Frontal cortex (tissue), 4 donors: ENCODE results near the gene EFR3B. TPM values are rescaled to one million over a fixed set of nuclear protein-coding genes. Genes with fewer than 3 reads are reported as not detected.

ENCODE experiments used
- DNase-seq, 2 donors: peaks; one replicate each; pipeline ENCODE4 v3.0.0; 2012; ENCODE audit warnings: low spot score in 2 of 2
- FAIRE-seq: peaks from 2 replicates; lab custom pipeline; 2012; peaks lifted over from hg19 to GRCh38; lab: Jason Lieb, UNC
- total RNA-seq: library from RNA; depleted of rRNA; stranded (reverse); fragments of >200 nt; gene quantifications from one replicate; pipeline ENCODE4 v1.2.3, GENCODE V29; 2014
- donor health status: control.
- donor health status: control.
- donor health status: control.

The EFR3B gene
- total RNA-seq, 1 donor from 2014 or later = 42.0 TPM

DNA sequence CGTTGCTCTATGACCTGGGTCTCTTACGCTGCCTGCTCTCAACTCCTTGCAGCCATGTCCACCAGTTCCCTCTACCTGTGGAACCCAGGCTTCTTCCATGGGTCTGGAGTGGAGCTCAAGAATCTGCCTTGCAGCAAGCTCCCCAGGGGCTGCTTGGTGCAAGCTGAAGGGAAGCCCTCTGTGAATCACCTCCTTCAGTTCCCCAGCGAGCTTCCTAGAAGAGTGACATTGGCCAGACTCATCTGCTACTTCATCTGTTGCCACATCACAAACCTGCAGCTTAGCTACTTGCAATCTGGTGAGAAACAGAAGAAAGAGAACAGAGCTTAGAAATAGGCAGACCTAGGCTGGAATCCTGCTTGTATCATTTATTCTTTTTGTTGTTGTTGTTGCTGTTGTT lies 9.8 kb upstream of the EFR3B start:
- FAIRE-seq (no peak), DNase-seq (no peak)

DNA sequence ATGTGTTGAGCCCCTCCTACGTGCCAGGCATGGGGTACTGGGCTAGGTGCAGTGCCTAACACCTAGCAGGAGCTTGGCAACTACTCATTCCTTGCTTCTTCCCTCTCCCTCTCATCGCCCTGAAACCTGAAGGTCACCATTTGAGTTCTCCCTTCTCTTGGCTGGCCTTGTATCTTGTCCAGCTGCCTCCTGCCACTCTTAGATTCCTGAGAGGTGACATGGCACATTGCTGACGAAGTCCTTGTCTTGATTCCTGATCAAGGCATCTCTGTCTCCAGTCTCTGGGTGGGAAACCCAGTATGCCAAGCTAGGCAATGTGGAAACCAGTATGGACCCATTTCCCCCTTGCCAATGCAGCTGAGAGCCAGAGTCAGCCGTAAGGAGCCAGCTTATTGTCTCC lies 9.0 kb upstream of the EFR3B start:
- DNase-seq (no peak), FAIRE-seq (no peak)

DNA sequence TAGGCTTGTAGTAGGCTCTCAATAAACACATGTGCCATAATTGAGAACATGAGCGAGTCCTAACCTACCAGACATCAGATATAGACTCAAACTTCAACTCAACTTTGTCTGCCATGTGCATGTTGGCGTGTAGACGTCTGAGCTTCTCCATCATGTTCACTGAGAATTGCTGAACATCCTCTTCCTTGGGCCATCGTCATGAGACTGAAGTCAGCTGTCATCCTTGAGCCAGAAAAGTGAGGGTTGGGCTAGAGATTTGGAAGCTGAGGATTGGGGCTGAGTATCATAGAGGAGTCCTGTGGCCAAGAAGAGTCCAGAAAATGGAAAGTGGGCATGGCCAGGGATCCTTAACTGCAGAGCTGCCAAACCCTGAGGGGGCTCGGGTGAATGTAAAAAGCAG lies 7.8 kb upstream of the EFR3B start:
- FAIRE-seq = no peak
- DNase-seq = no peak

DNA sequence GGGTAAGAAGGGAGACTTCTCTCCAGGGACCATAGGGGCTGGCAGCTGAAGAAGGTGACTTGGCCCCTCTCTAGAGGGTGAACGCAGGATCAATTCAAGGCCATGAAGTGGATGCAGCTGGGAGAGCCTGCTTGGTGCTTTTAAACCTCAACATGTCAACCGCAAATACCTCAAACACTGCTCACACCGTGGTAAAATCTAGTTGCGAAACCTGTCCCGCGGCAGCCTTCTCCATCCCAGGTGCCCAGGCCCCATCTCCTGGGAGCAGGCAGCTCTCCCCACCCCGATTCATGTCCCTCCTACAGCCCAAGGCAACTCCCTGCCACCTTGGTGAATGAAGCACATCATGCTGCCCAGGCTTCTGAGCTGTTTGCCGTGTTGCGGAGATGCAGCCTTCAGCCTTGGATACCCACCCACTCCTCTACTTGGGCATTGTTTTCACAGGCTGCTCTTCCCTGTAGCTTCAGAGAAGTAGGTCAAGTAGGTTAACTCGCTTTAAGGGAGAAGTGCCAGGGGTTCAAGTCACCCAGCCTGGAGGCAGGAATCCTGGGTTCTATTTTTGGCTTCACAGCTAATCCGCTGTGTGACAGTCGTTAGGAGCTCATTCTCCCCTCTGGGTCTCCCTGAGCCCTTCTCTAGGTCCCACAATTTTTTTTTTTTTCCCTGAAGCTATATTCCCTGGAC lies 6.2 kb upstream of the EFR3B start:
- no peak for DNase-seq
- no peak for FAIRE-seq

DNA sequence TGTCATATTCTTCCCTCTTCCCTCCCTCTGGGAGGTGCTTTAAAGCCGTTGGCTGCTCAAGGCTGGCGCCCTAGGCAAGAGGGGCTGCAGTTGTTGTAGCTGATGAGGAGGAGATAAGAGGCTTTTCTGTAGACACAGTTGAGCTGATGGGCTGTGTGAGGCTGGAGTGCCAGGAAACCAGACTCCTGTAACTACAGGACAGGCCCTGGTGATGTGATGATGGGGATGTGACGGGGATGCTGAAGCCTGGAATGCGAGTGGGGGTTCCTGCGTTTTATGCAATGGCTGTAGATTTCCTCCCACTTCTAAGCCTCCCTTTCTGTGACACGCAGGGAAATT lies 5.7 kb upstream of the EFR3B start:
- DNase-seq (no peak), FAIRE-seq (no peak)

DNA sequence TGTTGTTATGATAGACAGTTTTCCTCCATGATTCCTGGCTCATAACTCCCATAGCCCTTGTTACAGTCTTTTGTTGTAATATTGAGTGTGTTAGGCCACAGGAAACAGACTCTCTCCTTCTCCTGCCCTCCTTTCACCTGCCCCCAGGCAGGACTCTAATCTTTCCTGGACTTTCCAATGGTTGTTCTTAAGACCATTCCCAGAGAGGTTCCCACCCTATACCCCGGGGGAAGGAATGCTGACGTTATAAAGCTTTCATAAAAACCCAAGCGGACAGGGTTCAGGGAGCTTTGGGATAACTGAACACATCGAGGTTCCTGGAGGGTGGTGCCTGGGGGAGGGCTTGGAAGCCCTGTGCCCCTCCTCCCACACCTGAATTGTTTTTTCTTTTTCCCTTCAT lies 2.8 kb upstream of the EFR3B start:
- DNase-seq = no peak
- no peak for FAIRE-seq

DNA sequence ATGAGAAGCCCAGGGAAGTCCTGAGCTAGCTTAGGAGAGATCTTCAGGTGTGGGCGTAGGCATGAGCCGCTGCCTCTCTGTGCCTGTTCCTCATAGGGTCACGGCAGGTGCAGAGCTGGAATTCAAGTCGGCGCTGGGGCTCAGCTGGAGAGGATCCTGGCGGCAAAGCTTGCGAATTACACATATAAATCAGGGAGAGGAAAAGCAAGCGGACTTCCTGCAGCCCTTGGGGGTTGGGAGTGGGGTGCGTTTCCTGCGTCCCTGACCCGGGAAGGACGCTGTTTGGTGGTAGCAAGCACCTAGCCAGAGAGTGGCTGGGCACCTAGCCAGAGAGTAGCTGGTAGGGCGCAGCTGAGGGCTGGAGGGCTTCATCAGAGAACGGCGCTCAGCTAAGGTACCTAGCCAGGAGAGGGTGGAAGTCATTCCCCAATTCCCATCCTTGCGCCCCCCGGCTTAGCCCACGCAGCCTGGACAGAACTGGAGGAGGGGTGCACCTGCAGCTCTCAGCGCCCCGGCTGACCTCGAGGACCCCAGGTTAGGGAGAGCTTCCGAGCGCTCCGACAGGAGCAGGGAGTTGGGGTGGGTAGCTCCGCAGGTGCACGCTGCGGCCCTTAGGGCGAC lies 459 bp upstream of the EFR3B start:
- DNase-seq (peak; percentile 31 to 43), FAIRE-seq (no peak)

DNA sequence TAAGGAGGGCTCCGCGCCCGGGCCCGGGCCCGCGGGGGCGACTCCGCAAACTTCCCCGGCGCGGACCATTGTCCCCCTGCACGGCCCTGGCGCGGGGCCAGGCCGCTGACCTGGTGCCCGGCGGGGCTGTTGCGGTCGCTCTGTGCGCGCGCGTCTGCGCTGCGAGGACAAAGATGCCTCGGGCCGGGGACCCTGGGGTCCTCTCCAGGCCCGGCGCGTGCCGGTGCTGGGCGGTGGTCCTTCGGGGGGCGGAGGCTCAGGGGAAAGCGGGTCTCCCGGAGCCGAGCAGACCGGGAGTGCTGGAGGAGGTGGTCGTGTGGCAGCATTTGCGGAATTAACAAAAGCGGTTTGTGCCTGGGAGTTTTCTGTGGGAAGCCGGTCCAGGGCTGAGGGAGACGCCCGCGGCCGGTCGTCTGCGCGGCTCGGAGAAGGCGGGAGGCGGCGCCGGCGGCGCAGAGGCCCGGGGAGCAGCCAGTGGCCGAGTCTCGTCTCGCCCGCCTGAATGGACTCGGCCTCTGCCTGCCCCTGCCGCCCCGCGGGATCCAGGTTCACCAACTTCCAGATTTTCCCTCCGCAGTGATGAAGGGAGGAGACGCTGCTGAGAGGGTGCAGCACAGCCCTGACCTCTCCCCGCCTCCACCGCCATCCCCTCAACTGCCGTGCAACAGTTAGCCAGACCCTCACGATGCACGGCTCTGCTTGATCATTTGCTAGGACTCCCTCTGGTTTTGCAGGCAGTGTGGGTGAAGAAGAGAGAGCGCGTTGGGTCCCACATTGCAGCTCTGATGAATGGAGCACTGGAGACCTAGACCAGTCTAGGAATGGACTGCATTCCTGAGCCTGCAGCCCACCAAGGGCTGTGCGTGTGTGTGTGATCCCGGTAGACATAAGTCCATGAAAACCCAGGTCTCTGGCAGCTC lies 705 bp downstream of the EFR3B start:
- DNase-seq (peak; percentile 42 to 51), FAIRE-seq (no peak)

DNA sequence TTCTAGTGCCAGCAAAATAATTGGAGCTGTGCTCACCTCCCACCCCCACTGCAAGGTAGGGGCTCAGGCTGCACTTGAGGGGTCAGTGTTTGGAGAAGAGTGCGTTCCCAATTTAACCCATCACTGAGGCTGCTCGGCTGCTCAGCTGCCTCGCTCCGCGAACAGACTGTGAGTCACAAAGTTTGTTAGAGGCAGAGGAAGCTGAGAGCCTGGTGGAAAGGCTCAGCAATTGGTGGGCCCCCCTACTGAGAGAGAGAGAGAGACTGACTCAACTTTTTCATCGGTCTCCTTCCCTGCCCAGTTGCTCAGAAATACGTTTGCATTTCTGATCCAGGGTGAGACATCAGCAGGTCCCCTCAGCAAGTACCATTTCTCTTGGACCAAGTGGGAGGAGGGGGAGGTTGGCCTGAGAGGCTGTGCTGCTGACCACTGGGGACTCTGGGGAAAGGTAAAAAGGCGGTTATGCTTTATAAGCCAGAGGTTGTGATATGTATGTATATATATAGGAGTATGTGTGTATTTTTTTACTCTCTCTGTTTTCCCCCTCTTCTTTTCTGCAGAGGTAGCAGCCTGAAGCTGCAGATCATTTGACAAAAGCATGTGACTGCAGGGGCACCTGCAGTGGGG lies 1.5 kb downstream of the EFR3B start:
- DNase-seq (peak in 1 of 2 donors; percentile 49), FAIRE-seq (no peak)

DNA sequence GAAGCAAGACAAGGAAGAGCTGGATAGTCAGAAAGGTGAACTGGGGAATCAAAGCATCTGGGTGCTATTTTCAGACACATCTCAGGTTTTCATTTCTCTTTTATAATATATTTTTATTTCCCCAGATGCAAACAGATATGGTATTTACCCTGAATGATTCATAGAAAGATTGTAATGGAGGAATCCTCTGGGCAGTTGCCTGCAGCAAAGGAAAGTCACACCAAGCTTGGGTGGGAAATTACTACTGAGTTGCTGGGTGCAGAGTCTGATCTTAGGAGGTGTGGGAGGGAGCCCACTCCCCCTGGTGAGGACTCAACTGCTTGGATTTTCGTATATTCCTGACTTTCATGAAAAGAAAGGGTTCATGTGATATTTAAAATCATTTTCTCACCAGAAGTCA lies 2.1 kb downstream of the EFR3B start:
- FAIRE-seq (no peak), DNase-seq (no peak)

DNA sequence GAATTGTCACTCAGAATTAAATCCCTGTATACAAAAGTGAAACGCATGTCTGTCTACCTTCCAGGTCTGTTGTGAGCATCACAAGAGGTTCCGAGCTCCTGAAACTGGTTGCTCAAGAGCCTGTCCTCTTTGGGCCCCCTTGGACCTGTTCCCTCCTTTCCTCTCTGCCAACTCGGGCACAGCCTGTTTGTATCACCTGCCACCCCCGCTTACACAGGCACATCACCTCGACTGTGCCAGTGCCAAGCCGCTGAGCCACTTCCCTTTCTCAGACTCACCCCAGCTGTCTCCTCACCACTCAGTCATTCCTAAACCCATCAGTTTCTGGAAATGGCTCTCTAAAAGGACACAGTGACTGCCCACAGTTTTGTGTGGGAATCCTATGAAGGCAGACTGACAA lies 3.1 kb downstream of the EFR3B start:
- no peak for DNase-seq

DNA sequence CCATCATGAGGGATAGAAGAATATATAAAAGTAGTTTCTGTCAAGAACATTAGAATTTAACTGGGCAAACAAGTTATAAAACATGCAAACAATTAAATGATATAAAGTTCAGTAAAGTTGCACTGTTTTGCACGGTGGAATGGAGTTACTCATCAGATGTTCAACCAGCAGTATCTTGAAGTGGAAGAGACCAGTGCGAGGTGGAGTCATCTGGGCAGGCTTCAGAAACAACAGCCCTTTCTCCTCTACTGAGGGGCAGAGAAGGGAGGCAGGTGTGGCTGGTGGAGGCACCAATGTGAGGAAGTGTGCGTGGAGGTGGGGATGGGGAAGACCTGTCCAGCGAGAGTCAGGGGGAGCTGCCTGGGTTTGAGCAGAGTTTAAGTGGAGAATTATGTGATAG lies 7.5 kb downstream of the EFR3B start:
- DNase-seq = no peak
- no peak for FAIRE-seq

More for the DNA sequence above, 3.1 kb downstream of the EFR3B start:
- no peak for FAIRE-seq

DNA sequence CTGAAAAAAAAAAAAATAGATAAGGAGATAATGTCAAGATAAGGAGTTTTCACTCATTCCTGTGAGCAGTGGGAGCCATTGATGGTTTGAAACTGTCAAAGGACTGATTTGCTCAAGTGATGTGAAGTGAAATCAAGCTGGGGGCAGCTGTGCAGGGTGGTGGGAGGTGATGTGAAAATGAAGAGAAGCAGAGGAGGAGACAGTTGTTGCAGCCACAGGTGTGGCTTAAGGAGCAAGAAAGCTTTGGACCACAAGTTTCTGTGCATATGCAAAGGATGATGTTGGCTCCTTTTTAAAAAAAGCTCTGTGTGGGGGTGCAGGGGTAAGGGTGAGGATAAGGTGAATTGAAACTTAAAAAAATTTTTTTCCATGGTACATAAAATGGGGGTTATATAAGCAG lies 8.3 kb downstream of the EFR3B start:
- DNase-seq = no peak
- FAIRE-seq = no peak

DNA sequence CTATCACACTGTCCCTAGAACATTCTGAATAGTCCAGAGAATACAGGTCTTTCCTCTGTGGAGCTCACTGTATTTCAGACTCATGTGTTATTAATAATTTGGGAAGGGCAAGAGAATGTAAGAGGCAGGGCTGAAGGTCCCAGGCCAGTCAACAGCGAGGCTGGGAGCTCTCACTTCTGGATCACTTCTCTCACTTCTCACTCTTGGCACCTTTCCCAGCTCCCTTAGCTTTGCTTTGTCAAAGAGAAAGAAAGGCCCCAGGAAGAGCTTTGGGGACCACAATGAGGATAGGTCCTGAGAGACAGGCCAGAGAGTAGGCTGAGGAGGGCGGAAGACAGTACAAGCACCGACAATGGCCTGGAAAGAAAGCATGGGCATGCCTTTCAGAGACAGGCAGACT lies 11.2 kb downstream of the EFR3B start:
- no peak for DNase-seq
- no peak for FAIRE-seq

DNA sequence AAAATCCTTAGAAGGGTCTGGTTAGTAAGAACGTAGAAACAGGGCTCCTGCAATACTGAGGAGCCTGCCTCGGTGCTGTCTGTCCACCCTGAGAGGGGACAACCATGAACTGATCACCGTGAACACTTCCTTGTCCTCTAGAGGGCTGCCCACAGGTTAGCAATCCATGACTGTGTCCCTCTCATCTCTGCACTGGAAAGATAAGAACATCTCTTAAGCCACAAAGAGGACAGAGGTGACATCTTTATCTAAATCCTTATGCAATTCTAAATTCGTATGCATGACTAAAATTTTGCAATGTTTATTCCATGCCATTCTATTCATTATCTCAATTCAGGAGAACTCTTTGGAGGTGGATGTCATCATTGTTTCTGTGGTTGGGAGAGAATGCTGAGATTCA lies 12.8 kb downstream of the EFR3B start:
- no peak for FAIRE-seq
- no peak for DNase-seq

DNA sequence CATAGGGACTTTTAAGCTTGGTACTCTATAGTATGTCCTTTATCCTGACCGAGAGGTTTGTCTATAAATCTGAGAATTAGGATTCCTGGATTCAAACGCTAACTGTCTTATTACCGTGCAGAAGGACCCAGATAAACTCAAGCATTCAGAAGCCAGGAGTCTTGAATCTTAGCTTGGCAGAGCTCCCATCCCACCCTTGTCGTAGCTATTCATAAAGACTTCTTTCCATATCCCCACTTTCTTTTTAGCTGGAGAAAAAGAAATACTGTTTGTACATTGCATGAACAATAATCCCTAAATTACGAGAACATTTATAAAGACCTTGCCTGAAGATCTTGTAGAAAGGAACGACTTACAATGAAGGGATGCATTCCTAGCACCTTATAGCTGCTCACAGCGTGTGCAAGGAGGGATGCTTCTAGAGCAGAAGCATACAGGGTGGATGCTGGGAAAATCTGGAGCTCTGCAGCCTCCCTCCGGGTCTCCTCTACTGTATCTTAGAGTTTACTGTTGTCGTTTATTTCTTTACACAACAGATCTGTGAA lies 13.6 kb downstream of the EFR3B start:
- DNase-seq = no peak
- FAIRE-seq = no peak

DNA sequence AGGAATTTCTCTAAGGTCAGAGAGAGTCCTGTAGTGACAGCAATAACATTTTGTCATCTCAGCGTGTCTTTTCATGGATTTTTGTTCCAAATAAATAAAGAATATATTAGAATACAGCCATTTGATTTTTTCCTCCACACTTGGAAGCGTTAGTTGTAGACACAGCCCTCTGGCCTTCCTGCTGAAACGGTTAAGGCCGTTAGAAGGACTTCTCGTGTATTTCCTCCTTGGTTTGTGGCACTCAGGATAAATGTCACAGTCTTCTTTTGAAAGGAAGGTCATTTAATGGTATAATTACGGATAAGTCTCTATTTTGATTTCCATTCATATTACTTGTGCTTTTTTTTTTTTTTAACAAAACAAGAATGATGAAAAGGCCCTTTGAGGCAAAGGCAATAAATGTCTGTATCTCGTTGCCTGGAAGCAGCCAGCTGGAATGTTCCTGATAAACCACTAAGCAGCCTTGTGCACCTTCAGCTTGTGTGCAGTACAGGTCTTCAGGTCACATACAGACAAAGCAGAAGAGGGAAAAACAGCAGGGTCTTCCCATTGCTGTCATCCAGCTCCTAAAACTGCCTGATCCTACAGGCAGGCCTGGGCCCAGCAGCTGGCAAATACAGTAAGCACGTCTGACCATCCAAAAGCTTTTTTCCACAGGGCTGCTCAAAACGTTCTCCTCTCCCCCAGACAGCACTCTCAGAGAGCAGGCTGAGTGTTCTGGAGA lies 14.4 kb downstream of the EFR3B start:
- no peak for FAIRE-seq
- DNase-seq = no peak

DNA sequence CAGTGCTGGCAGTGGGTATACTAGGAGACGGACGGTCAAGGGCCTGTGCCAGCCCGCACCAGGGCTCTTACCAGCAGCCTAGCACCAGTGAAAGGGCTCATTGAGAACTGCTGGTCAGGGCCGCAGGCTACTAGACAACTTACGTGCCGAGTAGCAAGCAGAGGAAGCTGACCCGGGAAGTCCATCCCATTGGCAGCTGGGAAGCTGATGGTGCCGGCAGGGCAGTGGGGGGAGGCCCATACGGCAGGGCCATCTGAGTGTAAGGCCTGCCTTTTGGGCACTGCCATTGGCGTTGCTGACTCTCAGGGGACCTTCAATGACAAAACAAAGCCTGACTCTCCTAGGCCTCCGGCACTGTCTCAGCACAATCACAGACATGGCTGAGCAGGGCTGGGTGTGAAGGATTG lies 20.6 kb downstream of the EFR3B start:
- peak; percentile 53 to 59 for DNase-seq

DNA sequence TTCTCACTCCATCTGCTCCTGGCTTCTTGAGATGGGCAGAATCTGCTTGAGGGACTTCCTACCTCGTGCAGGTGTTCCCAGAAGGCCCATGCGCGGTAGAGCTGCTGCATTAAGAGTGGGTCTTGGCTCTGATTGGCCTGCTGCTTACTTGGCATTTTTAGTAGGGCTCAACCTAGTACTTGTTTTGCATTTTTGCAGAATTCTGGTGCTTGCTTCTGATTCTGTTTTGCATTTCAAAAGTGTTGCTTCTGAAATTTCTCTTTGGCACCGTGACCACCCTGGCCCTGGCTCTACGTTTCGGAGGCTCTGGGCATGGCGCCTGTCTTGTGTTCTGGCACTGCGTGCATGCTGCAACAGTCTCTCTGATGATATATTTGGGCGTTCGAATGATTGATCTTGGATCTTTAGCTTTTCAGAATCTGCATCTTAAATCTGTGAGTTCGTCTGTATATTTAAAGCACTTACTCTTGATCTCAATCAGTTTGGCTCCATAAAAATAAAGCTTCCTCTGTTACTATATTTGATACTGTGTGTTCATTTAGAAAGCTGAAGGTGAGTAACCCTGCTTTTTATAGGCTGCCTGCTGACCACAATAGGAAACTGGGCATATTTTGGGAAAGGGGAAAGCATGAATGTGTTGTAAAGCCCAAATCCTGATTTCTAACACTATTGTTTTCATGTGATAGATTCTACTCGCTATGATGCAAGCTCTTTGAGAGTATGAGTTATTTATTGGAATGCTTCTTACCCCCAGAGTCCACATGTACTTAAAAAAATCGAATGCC lies 22.2 kb downstream of the EFR3B start:
- no peak for DNase-seq
- FAIRE-seq = no peak

More for the DNA sequence above, 20.6 kb downstream of the EFR3B start:
- FAIRE-seq = no peak
